Measurements from ENCODE around the gene FBXO42.

Gene FBXO42

GRCh38 chr1:16338961-16339360, 13.3 kb downstream of the FBXO42 start:
- ChIA-PET CTCF (no interaction called here), POLR2A (no interaction called here)
- no peak for DNase-seq (ENCODE audit: extremely low spot score)
- no peak for TF ChIP-seq TARDBP (IDR thresholded peaks at IDR 0.05)
- no peak for TF ChIP-seq LEF1 (IDR thresholded peaks at IDR 0.05; ENCODE audit: borderline replicate concordance)
- TF ChIP-seq CTBP1 (IDR thresholded peaks at IDR 0.05; ENCODE audit: borderline replicate concordance): no peak
- no peak for TF ChIP-seq L3MBTL2 (conservative IDR thresholded peaks at IDR 0.05)
- TF ChIP-seq PKNOX1 (IDR thresholded peaks at IDR 0.05): no peak
- no peak for TF ChIP-seq FOXA1 (IDR thresholded peaks at IDR 0.05)
- TF ChIP-seq ELF4 (IDR thresholded peaks at IDR 0.05): no peak
- no peak for TF ChIP-seq FOXM1 (IDR thresholded peaks at IDR 0.05; ENCODE audit: borderline replicate concordance)
- TF ChIP-seq BHLHE40 (IDR thresholded peaks at IDR 0.05; ENCODE audit: borderline replicate concordance): no peak
- no peak for TF ChIP-seq NFRKB (IDR thresholded peaks at IDR 0.05)
- TF ChIP-seq ARNT (IDR thresholded peaks at IDR 0.05): no peak
- no peak for TF ChIP-seq SP1 (IDR thresholded peaks at IDR 0.05)
- TF ChIP-seq HDGF (IDR thresholded peaks at IDR 0.05; ENCODE audit: borderline replicate concordance): no peak
- TF ChIP-seq ZNF384 (IDR thresholded peaks at IDR 0.05): no peak
- no peak for TF ChIP-seq SUZ12 (IDR thresholded peaks at IDR 0.05)

- DNase-seq (ENCODE audit: extremely low spot score): no peak
- ChIA-PET POLR2A (no interaction called here), CTCF (interaction anchor here (0.6 kb wide), 1 partner anchor 28 kb away, joined by 4 read pairs; no protein-coding TSS in a partner anchor)
- TF ChIP-seq ZNF384 (IDR thresholded peaks at IDR 0.05) (0 out of 2 replicates have a peak, but pooled peaks have one; percentile 58), ARNT (IDR thresholded peaks at IDR 0.05) (no peak)
Observed at GRCh38 chr1:16334655-16335340, 17.5 kb downstream of the FBXO42 start.

GRCh38 chr1:16326833-16327404, 25.4 kb downstream of the FBXO42 start:
- ChIA-PET POLR2A (interaction anchor here (1.2 kb wide), 1 partner anchor 25 kb away, joined by 3 read pairs; the partner anchor contains the start of gene FBXO42), CTCF (no interaction called here)
- no peak for TF ChIP-seq NFRKB (IDR thresholded peaks at IDR 0.05)
- no peak for TF ChIP-seq ZNF384 (IDR thresholded peaks at IDR 0.05)
- no peak for TF ChIP-seq SUZ12 (IDR thresholded peaks at IDR 0.05)
- no peak for TF ChIP-seq TARDBP (IDR thresholded peaks at IDR 0.05)
- no peak for TF ChIP-seq ELF4 (IDR thresholded peaks at IDR 0.05)
- TF ChIP-seq ARNT (IDR thresholded peaks at IDR 0.05): no peak
- TF ChIP-seq FOXK2 (IDR thresholded peaks at IDR 0.05): no peak
- TF ChIP-seq LEF1 (IDR thresholded peaks at IDR 0.05; ENCODE audit: borderline replicate concordance): no peak
- no peak for TF ChIP-seq CTBP1 (IDR thresholded peaks at IDR 0.05; ENCODE audit: borderline replicate concordance)
- TF ChIP-seq L3MBTL2 (conservative IDR thresholded peaks at IDR 0.05): no peak
- DNase-seq (ENCODE audit: extremely low spot score): no peak

- ChIA-PET CTCF (interaction anchor here (0.5 kb wide), 1 partner anchor 31 kb away, joined by 4 read pairs; no protein-coding TSS in a partner anchor), POLR2A (no interaction called here)
- TF ChIP-seq SP1 (IDR thresholded peaks at IDR 0.05) (no peak), NFRKB (IDR thresholded peaks at IDR 0.05) (no peak), FOXK2 (IDR thresholded peaks at IDR 0.05) (no peak)
- DNase-seq (ENCODE audit: extremely low spot score): no peak
Observed at GRCh38 chr1:16324456-16324890, 27.8 kb downstream of the FBXO42 start.

- CTCF ChIA-PET: no interaction called here
- TF ChIP-seq BHLHE40 (IDR thresholded peaks at IDR 0.05; ENCODE audit: borderline replicate concordance) (no peak), TARDBP (IDR thresholded peaks at IDR 0.05) (no peak), FOXA1 (IDR thresholded peaks at IDR 0.05) (no peak), FOXM1 (IDR thresholded peaks at IDR 0.05; ENCODE audit: borderline replicate concordance) (no peak), L3MBTL2 (conservative IDR thresholded peaks at IDR 0.05) (no peak), HDGF (IDR thresholded peaks at IDR 0.05; ENCODE audit: borderline replicate concordance) (no peak), ZNF384 (IDR thresholded peaks at IDR 0.05) (no peak), LEF1 (IDR thresholded peaks at IDR 0.05; ENCODE audit: borderline replicate concordance) (no peak), ARNT (IDR thresholded peaks at IDR 0.05) (no peak)
- POLR2A ChIA-PET: no interaction called here
- no peak for DNase-seq (ENCODE audit: extremely low spot score)
Observed at GRCh38 chr1:16321176-16321867, 31.0 kb downstream of the FBXO42 start.

- TF ChIP-seq ARNT (IDR thresholded peaks at IDR 0.05): no peak
- no peak for TF ChIP-seq NFRKB (IDR thresholded peaks at IDR 0.05)
- TF ChIP-seq FOXA1 (IDR thresholded peaks at IDR 0.05): no peak
- no peak for TF ChIP-seq CTBP1 (IDR thresholded peaks at IDR 0.05; ENCODE audit: borderline replicate concordance)
- POLR2A ChIA-PET: no interaction called here
- CTCF ChIA-PET: no interaction called here
- no peak for DNase-seq (ENCODE audit: extremely low spot score)
Observed at GRCh38 chr1:16318555-16318954, 33.7 kb downstream of the FBXO42 start.

GRCh38 chr1:16315437-16315836, 36.8 kb downstream of the FBXO42 start:
- TF ChIP-seq CTBP1 (IDR thresholded peaks at IDR 0.05; ENCODE audit: borderline replicate concordance): no peak
- no peak for TF ChIP-seq ELF4 (IDR thresholded peaks at IDR 0.05)
- no peak for TF ChIP-seq FOXK2 (IDR thresholded peaks at IDR 0.05)
- TF ChIP-seq ZNF384 (IDR thresholded peaks at IDR 0.05): no peak
- TF ChIP-seq L3MBTL2 (conservative IDR thresholded peaks at IDR 0.05): no peak
- no peak for TF ChIP-seq TARDBP (IDR thresholded peaks at IDR 0.05)
- no peak for TF ChIP-seq NFRKB (IDR thresholded peaks at IDR 0.05)
- no peak for TF ChIP-seq SUZ12 (IDR thresholded peaks at IDR 0.05)
- TF ChIP-seq FOXA1 (IDR thresholded peaks at IDR 0.05): no peak
- no peak for TF ChIP-seq HDGF (IDR thresholded peaks at IDR 0.05; ENCODE audit: borderline replicate concordance)
- no peak for TF ChIP-seq LEF1 (IDR thresholded peaks at IDR 0.05; ENCODE audit: borderline replicate concordance)
- no peak for TF ChIP-seq PKNOX1 (IDR thresholded peaks at IDR 0.05)
- TF ChIP-seq SP1 (IDR thresholded peaks at IDR 0.05): no peak
- no peak for TF ChIP-seq BHLHE40 (IDR thresholded peaks at IDR 0.05; ENCODE audit: borderline replicate concordance)
- no peak for TF ChIP-seq ARNT (IDR thresholded peaks at IDR 0.05)
- TF ChIP-seq FOXM1 (IDR thresholded peaks at IDR 0.05; ENCODE audit: borderline replicate concordance): no peak
- ChIA-PET POLR2A (no interaction called here), CTCF (interaction anchor here (0.7 kb wide), 1 partner anchor 112 kb away, joined by 3 read pairs; no protein-coding TSS in a partner anchor)
- no peak for DNase-seq (ENCODE audit: extremely low spot score)

Data from HEK293T (cell line).